Endothelial cell of umbilical vein (primary cell): ENCODE measurements around the gene CTSW.

Source experiments
- EZH2 ChIP-seq: IDR thresholded peaks from 2 replicates; pipeline ENCODE4 v1.6.1; 2012; ENCODE audit warnings: borderline replicate concordance, low read depth, mild to moderate bottlenecking, moderate library complexity, low read length, inconsistent platforms; ENCODE audit not compliant: severe bottlenecking
- FOS ChIP-seq: IDR thresholded peaks from 2 replicates; pipeline ENCODE4 v1.6.1; 2011; ENCODE audit warnings: mild to moderate bottlenecking, low read length, moderate library complexity, borderline replicate concordance; ENCODE audit not compliant: insufficient read depth
- GATA2 ChIP-seq: IDR thresholded peaks from 2 replicates; pipeline ENCODE4 v1.7.0; 2011; ENCODE audit warnings: low read depth, mild to moderate bottlenecking, moderate library complexity, mixed read lengths, low read length; ENCODE audit not compliant: insufficient read length, insufficient read depth
- JUN ChIP-seq: IDR thresholded peaks from 2 replicates; pipeline ENCODE4 v1.6.1; 2011; ENCODE audit warnings: borderline replicate concordance, low read depth; ENCODE audit not compliant: insufficient read length, insufficient read depth
- MYC ChIP-seq: IDR thresholded peaks from one replicate; pipeline ENCODE4 v1.6.1; 2011; ENCODE audit warnings: mild to moderate bottlenecking, low read depth, low read length
- POLR2A ChIP-seq: IDR thresholded peaks from 2 replicates; pipeline ENCODE4 v1.6.1; 2012; ENCODE audit warnings: low read depth, mild to moderate bottlenecking, control low read depth, low read length
- POLR2AphosphoS5 ChIP-seq: IDR thresholded peaks from 2 replicates; pipeline ENCODE4 v1.6.1; 2012; ENCODE audit warnings: low read depth, mild to moderate bottlenecking, control low read depth, low read length, moderate library complexity; ENCODE audit not compliant: insufficient read depth
- TF ChIP-seq, protein P1 (sequence below), 2 donors: IDR thresholded peaks; 1 replicate in 1 of 2; 2 replicates in 1 of 2; pipeline ENCODE4 v1.5.1; 2011; ENCODE audit warnings: low read length in 2 of 2, mild to moderate bottlenecking in 2 of 2, moderate library complexity in 2 of 2, control low read depth in 1 of 2, inconsistent platforms in 1 of 2, low read depth in 1 of 2; ENCODE audit not compliant: insufficient read depth in 1 of 2; ENCODE audit errors: extremely low read depth in 1 of 2
- TF ChIP-seq, protein P2 (sequence below): IDR thresholded peaks from 2 replicates; pipeline ENCODE4 v1.6.1; 2011; ENCODE audit not compliant: insufficient read depth, insufficient read length

DNA sequence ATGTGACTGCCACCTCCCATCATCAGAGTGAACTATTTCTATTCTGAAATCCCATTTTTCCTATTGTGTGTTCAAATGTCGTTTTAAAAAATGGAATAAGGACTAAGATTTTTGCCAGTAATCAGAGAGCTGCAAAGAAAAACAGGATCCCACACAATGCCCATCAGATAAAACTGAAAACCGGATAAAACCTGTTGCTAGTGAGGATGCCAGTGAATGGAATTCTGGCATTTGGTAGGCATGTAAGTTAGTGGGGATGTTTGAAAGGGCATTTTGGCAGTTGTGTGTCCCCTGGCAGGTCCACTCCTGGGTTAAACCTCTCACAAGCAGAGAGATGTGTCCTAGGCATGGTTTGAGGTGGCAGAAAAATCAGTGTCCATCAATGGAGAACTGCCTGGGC is 45.8 kb downstream of the CTSW start:
- TF ChIP-seq, protein P1, sequence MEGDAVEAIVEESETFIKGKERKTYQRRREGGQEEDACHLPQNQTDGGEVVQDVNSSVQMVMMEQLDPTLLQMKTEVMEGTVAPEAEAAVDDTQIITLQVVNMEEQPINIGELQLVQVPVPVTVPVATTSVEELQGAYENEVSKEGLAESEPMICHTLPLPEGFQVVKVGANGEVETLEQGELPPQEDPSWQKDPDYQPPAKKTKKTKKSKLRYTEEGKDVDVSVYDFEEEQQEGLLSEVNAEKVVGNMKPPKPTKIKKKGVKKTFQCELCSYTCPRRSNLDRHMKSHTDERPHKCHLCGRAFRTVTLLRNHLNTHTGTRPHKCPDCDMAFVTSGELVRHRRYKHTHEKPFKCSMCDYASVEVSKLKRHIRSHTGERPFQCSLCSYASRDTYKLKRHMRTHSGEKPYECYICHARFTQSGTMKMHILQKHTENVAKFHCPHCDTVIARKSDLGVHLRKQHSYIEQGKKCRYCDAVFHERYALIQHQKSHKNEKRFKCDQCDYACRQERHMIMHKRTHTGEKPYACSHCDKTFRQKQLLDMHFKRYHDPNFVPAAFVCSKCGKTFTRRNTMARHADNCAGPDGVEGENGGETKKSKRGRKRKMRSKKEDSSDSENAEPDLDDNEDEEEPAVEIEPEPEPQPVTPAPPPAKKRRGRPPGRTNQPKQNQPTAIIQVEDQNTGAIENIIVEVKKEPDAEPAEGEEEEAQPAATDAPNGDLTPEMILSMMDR (IDR thresholded peaks at IDR 0.05; ENCODE audit: extremely low read depth in 1 of 2, insufficient read depth in 1 of 2, low read depth in 1 of 2, low read length in 2 of 2), result no peak
- TF ChIP-seq POLR2A, result no peak
- TF ChIP-seq, protein P2, sequence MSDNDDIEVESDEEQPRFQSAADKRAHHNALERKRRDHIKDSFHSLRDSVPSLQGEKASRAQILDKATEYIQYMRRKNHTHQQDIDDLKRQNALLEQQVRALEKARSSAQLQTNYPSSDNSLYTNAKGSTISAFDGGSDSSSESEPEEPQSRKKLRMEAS, result no peak
- TF ChIP-seq EZH2, result no peak
- no peak for TF ChIP-seq JUN
- TF ChIP-seq POLR2AphosphoS5, result no peak
- TF ChIP-seq FOS, result no peak
- TF ChIP-seq MYC, result no peak
- TF ChIP-seq GATA2, result no peak
